Measurements from ENCODE around the gene KLHL21. TPM values are rescaled to one million over a fixed set of nuclear protein-coding genes. Genes with fewer than 3 reads are reported as not detected.
A peak's percentile ranks its signal among the peaks of the same experiment; 100 is the strongest.

Gene KLHL21
- total RNA-seq, 2 experiments from 2014 or later = 32.0 to 33.5 TPM

- H3K4me3 Mint-ChIP-seq = no peak overlapping the region
- TF ChIP-seq CTCF (IDR thresholded peaks at IDR 0.05) = no peak
- Histone ChIP-seq H3K4me3 (ENCODE audit: low read length) (no peak overlapping the region), H3K4me1 (ENCODE audit: insufficient read depth, low read length) (peaks cover 31% of the 10 kb centered on the region), H3K27ac (ENCODE audit: low read depth in 1 of 2, low read length in 2 of 2) (no peak overlapping the region), H3K27me3 (ENCODE audit: control insufficient read depth in 1 of 2, insufficient read depth in 2 of 2, low read length in 2 of 2) (no peaks in the 10 kb centered on the region), H3K9me3 (ENCODE audit: control insufficient read depth in 1 of 2, insufficient read depth in 1 of 2, low read length in 2 of 2) (no peaks in the 10 kb centered on the region), H3K36me3 (ENCODE audit: insufficient read depth, low read length) (peaks cover 49% of the 10 kb centered on the region)
- H3K36me3 Mint-ChIP-seq (ENCODE audit: low read depth) = peaks cover 47% of the 10 kb centered on the region
- no peaks in the 10 kb centered on the region for H3K9me3 Mint-ChIP-seq
- H3K4me1 Mint-ChIP-seq (ENCODE audit: low read depth) = peaks cover 29% of the 10 kb centered on the region
- intact Hi-C loops (cut with DNase I, micrococcal nuclease) = loop anchor here in 1 of 2 experiments (5.0 kb wide), 1 partner anchor 77 kb away; the partner anchor contains the start of gene NOL9
- POLR2A ChIA-PET = no interaction called here
- DNase-seq = no peak
- CTCF ChIA-PET = no interaction called here
- no peaks in the 10 kb centered on the region for H3K27me3 Mint-ChIP-seq
- no peak for ATAC-seq (ENCODE audit: poor library complexity)
- no peak overlapping the region for H3K27ac Mint-ChIP-seq
Observed at GRCh38 chr1:6628971-6629479, 26.4 kb upstream of the KLHL21 start.

GRCh38 chr1:6627841-6628545 lies 25.3 kb upstream of the KLHL21 start:
- Mint-ChIP-seq H3K27ac (no peak overlapping the region), H3K27me3 (no peaks in the 10 kb centered on the region), H3K36me3 (ENCODE audit: low read depth) (peaks cover 37% of the 10 kb centered on the region), H3K9me3 (no peaks in the 10 kb centered on the region), H3K4me3 (peak overlapping the region; percentile 36), H3K4me1 (ENCODE audit: low read depth) (peaks cover 29% of the 10 kb centered on the region)
- no peak for TF ChIP-seq CTCF (IDR thresholded peaks at IDR 0.05)
- H3K27ac ChIP-seq (ENCODE audit: low read depth in 1 of 2, low read length in 2 of 2) = no peak overlapping the region
- ATAC-seq (ENCODE audit: poor library complexity) (no peak), DNase-seq (no peak)
- no peaks in the 10 kb centered on the region for H3K9me3 ChIP-seq (ENCODE audit: control insufficient read depth in 1 of 2, insufficient read depth in 1 of 2, low read length in 2 of 2)
- no peak overlapping the region for H3K4me3 ChIP-seq (ENCODE audit: low read length)
- H3K4me1 ChIP-seq (ENCODE audit: insufficient read depth, low read length) = peaks cover 31% of the 10 kb centered on the region
- intact Hi-C loops (cut with DNase I, micrococcal nuclease) = loop anchor here in 1 of 2 experiments (5.0 kb wide), 1 partner anchor 76 kb away; the partner anchor contains the start of gene NOL9
- peaks cover 39% of the 10 kb centered on the region for H3K36me3 ChIP-seq (ENCODE audit: insufficient read depth, low read length)
- POLR2A ChIA-PET = no interaction called here
- no peaks in the 10 kb centered on the region for H3K27me3 ChIP-seq (ENCODE audit: control insufficient read depth in 1 of 2, insufficient read depth in 2 of 2, low read length in 2 of 2)
- CTCF ChIA-PET = no interaction called here

GRCh38 chr1:6627031-6627430 lies 24.4 kb upstream of the KLHL21 start:
- H3K27me3 ChIP-seq (ENCODE audit: control insufficient read depth in 1 of 2, insufficient read depth in 2 of 2, low read length in 2 of 2) = no peaks in the 10 kb centered on the region
- Mint-ChIP-seq H3K4me3 (peak overlapping the region; percentile 94), H3K9me3 (no peaks in the 10 kb centered on the region), H3K27me3 (no peaks in the 10 kb centered on the region), H3K4me1 (ENCODE audit: low read depth) (peaks cover 29% of the 10 kb centered on the region), H3K27ac (no peak overlapping the region), H3K36me3 (ENCODE audit: low read depth) (peaks cover 39% of the 10 kb centered on the region)
- no peak overlapping the region for H3K27ac ChIP-seq (ENCODE audit: low read depth in 1 of 2, low read length in 2 of 2)
- no peak for TF ChIP-seq CTCF (IDR thresholded peaks at IDR 0.05)
- ChIA-PET POLR2A (no interaction called here), CTCF (interaction anchor here (0.8 kb wide), 1 partner anchor 73 kb away, joined by 3 read pairs; the partner anchor contains the start of gene NOL9)
- intact Hi-C loops (cut with DNase I, micrococcal nuclease) = loop anchor here in 1 of 2 experiments (5.0 kb wide), 1 partner anchor 75 kb away; the partner anchor contains the start of gene NOL9
- peaks cover 31% of the 10 kb centered on the region for H3K4me1 ChIP-seq (ENCODE audit: insufficient read depth, low read length)
- DNase-seq (no peak), ATAC-seq (ENCODE audit: poor library complexity) (no peak)
- no peaks in the 10 kb centered on the region for H3K9me3 ChIP-seq (ENCODE audit: control insufficient read depth in 1 of 2, insufficient read depth in 1 of 2, low read length in 2 of 2)
- peaks cover 29% of the 10 kb centered on the region for H3K36me3 ChIP-seq (ENCODE audit: insufficient read depth, low read length)
- no peak overlapping the region for H3K4me3 ChIP-seq (ENCODE audit: low read length)

Measured in CD4-positive, alpha-beta T cell (primary cell).